ENCODE results near the gene IRX1. TPM values are rescaled to one million over a fixed set of nuclear protein-coding genes. Genes with fewer than 3 reads are reported as not detected.

IRX1 gene
- total RNA-seq, 1 donor from 2014 or later, result not detected

- Mint-ChIP-seq H3K4me3 (ENCODE audit: unreplicated experiment) (no peak overlapping the region), H3K9me3 (ENCODE audit: unreplicated experiment) (peaks cover 4% of the 10 kb centered on the region), H3K36me3 (ENCODE audit: low read depth, unreplicated experiment) (peaks cover 8% of the 10 kb centered on the region), H3K4me1 (ENCODE audit: unreplicated experiment) (peaks cover 4% of the 10 kb centered on the region), H3K27me3 (ENCODE audit: unreplicated experiment) (peaks cover 14% of the 10 kb centered on the region), H3K27ac (ENCODE audit: unreplicated experiment) (no peak overlapping the region)
- no peak for DNase-seq (ENCODE audit: low spot score)
- TF ChIP-seq CTCF (IDR thresholded peaks at IDR 0.05; ENCODE audit: unreplicated experiment), result no peak
Measured at GRCh38 chr5:3604501-3604900, 8.9 kb downstream of the IRX1 start.

DNA sequence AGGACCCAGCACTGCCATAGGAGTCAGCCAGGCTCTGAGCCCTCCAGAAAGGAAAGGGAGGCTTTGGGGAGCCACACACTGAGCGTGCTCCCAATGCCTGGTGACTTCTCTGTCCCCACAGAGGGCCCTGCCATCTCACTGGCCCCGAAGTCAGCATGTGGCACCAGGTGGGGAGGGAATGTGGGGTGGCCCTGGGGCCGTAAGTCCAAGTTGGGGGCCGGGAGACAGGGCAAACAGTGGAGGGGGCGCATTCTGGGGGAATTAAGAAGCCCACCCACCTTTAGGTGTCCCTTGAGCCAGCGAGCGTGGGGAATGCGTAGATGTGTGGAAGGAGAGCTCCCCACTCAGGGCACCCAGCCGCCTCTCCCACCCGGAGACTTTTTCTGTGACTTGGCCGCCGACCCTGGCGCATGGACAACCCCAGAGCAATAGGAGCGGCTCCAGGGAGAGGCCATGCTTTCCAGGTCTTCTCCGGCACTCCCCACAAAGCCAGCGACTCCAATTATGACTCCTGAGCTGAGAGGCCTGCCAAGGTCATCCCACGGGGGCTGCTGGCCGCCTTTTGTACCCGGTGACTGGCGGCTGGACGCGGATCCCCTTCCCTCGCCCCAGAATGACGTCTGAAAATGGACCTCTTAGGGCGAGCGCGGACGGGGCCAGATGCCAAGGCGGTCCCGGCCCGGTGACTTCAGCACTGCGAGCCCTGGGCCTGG, 9.8 kb downstream of the IRX1 start:
- Mint-ChIP-seq H3K9me3 (ENCODE audit: unreplicated experiment) (peaks cover 4% of the 10 kb centered on the region), H3K27me3 (ENCODE audit: unreplicated experiment) (peaks cover 15% of the 10 kb centered on the region), H3K36me3 (ENCODE audit: low read depth, unreplicated experiment) (peaks cover 8% of the 10 kb centered on the region), H3K27ac (ENCODE audit: unreplicated experiment) (no peak overlapping the region), H3K4me3 (ENCODE audit: unreplicated experiment) (no peak overlapping the region), H3K4me1 (ENCODE audit: unreplicated experiment) (peaks cover 4% of the 10 kb centered on the region)
- TF ChIP-seq CTCF (IDR thresholded peaks at IDR 0.05; ENCODE audit: unreplicated experiment), result no peak
- DNase-seq (ENCODE audit: low spot score), result no peak

DNA sequence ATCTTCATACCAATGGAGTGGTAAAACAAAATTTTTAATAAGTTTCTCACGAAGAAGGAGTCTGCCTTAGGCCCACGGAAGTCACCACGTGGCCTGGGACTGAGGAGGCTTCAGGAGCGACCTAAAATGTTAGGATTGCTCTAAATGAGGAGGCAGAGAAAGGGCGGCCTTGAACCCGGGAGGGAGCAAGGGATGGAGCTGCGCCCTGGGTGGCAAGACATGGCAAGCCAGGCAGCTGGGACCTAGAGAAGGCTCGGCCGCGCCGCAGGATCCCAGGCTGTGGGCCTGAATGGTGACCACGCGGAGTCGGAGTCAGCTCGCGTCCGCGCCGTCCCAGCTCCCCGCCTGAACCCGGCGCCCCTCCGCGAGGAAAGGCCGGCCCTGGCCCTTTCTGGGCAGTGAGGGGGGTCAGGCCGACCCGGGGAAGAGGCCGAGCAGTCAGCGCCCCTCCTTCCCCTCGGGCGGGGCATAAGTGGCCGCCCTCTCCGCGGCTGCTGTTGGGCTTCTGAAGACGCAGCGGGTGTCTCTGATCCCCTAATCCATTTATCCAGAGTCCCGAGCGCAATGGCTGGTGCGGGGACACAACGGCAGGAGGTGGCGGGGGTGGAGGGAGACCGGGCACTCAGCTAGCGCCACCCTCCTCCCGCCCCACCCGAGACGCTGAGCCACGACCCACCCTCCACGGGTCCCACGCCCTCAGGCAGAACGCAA, 10.6 kb downstream of the IRX1 start:
- peaks cover 4% of the 10 kb centered on the region for H3K9me3 Mint-ChIP-seq (ENCODE audit: unreplicated experiment)
- DNase-seq (ENCODE audit: low spot score), result no peak
- peak overlapping the region; percentile 65 for H3K4me3 Mint-ChIP-seq (ENCODE audit: unreplicated experiment)
- H3K36me3 Mint-ChIP-seq (ENCODE audit: low read depth, unreplicated experiment), result peaks cover 8% of the 10 kb centered on the region
- peaks cover 4% of the 10 kb centered on the region for H3K4me1 Mint-ChIP-seq (ENCODE audit: unreplicated experiment)
- H3K27me3 Mint-ChIP-seq (ENCODE audit: unreplicated experiment), result peaks cover 15% of the 10 kb centered on the region
- TF ChIP-seq CTCF (IDR thresholded peaks at IDR 0.05; ENCODE audit: unreplicated experiment), result no peak
- H3K27ac Mint-ChIP-seq (ENCODE audit: unreplicated experiment), result no peak overlapping the region

- peaks cover 9% of the 10 kb centered on the region for H3K27me3 Mint-ChIP-seq (ENCODE audit: unreplicated experiment)
- H3K9me3 Mint-ChIP-seq (ENCODE audit: unreplicated experiment), result peaks cover 4% of the 10 kb centered on the region
- H3K27ac Mint-ChIP-seq (ENCODE audit: unreplicated experiment), result no peak overlapping the region
- H3K36me3 Mint-ChIP-seq (ENCODE audit: low read depth, unreplicated experiment), result peaks cover 3% of the 10 kb centered on the region
- H3K4me3 Mint-ChIP-seq (ENCODE audit: unreplicated experiment), result no peak overlapping the region
- DNase-seq (ENCODE audit: low spot score), result no peak
- H3K4me1 Mint-ChIP-seq (ENCODE audit: unreplicated experiment), result no peaks in the 10 kb centered on the region
- TF ChIP-seq CTCF (IDR thresholded peaks at IDR 0.05; ENCODE audit: unreplicated experiment), result no peak
Measured at GRCh38 chr5:3607541-3608181, 12.0 kb downstream of the IRX1 start.

Data from endothelial cell (in vitro differentiated cells).